Prostate gland (tissue), 2 donors: ENCODE measurements around the gene SALL2.

ENCODE experiments used
- CTCF ChIP-seq, 4 experiments: fragments of 200-600 bp in 2 of 4; fragments of 450-650 bp in 2 of 4; sonication (generic) in 2 of 4; IDR thresholded peaks; 1 replicate in 3 of 4; 2 replicates in 1 of 4; pipeline ENCODE4 v1.5.1; 2016 to 2019; ENCODE audit warnings: antibody characterized with exemption in 4 of 4, mild to moderate bottlenecking in 2 of 4, moderate library complexity in 2 of 4
- POLR2A ChIP-seq: fragments of 450-650 bp; IDR thresholded peaks from one replicate; pipeline ENCODE4 v1.6.1; 2016; ENCODE audit warnings: antibody characterized with exemption, mild to moderate bottlenecking

GRCh38 chr14:21541413-21542074 lies 15.4 kb upstream of the SALL2 start:
- TF ChIP-seq POLR2A: no peak
- TF ChIP-seq CTCF (IDR thresholded peaks at IDR 0.05): no peak
